ENCODE measurements around the gene RTN4RL2. TPM values are rescaled to one million over a fixed set of nuclear protein-coding genes. Genes with fewer than 3 reads are reported as not detected.
A peak's percentile ranks its signal among the peaks of the same experiment; 100 is the strongest.

Gene RTN4RL2
- total and polyA plus RNA-seq, 9 of the 15 experiments (the other 6 are each of a cell fraction or from before 2014, with no cell fraction given) = 0.06 to 1.9 (median 0.34) TPM; not detected in 4

DNA sequence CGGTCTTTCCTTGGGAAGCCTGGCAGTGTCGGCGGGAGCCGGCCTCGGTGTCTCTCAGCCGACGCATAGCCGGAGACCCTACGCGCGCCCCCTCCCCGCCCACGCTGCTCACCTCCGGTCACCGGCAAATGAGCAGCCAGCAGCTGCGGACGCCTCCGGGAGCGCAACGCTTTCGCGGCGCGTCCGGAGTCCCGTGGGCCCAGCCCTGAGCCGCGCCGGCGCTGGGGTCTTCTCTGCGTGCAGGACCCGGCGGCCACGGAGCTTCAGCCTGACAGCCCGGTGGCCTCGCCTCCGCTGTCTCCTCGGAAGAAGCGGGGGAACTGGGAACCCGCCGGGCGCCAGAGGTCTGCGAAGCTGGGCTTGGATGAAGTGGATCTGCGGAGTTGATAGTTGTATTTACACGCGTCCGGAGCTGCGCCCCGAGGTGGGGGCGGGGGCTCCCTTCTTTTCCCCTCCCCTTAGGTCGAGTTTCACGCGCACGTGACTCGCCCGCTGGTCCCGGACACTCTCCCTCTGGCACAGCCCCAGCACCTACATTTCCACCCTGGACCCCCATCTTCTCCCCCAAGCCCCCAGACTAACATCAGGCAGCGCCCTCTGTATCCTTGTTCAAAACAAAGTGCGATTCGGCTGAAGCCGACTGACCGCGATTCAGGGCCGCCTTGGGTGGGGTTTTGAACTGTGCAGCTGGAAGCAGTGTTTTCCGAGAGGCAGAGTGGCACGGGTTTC, 55.2 kb downstream of the RTN4RL2 start, which contains the start of gene SLC43A1 (continued):
- no peak for TF ChIP-seq CHD7 (IDR thresholded peaks at IDR 0.05; ENCODE audit: low read depth, low read length)
- TF ChIP-seq THAP12 (CRISPR knock-in tag; IDR thresholded peaks at IDR 0.05) = no peak
- no peak for TF ChIP-seq LCOR (CRISPR knock-in tag; IDR thresholded peaks at IDR 0.05)
- TF ChIP-seq, protein P1, sequence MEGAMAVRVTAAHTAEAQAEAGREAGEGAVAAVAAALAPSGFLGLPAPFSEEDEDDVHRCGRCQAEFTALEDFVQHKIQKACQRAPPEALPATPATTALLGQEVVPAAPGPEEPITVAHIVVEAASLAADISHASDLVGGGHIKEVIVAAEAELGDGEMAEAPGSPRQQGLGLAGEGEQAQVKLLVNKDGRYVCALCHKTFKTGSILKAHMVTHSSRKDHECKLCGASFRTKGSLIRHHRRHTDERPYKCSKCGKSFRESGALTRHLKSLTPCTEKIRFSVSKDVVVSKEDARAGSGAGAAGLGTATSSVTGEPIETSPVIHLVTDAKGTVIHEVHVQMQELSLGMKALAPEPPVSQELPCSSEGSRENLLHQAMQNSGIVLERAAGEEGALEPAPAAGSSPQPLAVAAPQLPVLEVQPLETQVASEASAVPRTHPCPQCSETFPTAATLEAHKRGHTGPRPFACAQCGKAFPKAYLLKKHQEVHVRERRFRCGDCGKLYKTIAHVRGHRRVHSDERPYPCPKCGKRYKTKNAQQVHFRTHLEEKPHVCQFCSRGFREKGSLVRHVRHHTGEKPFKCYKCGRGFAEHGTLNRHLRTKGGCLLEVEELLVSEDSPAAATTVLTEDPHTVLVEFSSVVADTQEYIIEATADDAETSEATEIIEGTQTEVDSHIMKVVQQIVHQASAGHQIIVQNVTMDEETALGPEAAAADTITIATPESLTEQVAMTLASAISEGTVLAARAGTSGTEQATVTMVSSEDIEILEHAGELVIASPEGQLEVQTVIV (CRISPR knock-in tag; IDR thresholded peaks at IDR 0.05; ENCODE audit: borderline replicate concordance) = no peak
- TF ChIP-seq RBFOX2 (IDR thresholded peaks at IDR 0.05; ENCODE audit: low read depth, low read length) = peak; percentile 84
- TF ChIP-seq RFX1 (IDR thresholded peaks at IDR 0.05) = no peak
- no peak for TF ChIP-seq CHD2 (IDR thresholded peaks at IDR 0.05; ENCODE audit: low read depth, low read length)
- TF ChIP-seq, protein P2, sequence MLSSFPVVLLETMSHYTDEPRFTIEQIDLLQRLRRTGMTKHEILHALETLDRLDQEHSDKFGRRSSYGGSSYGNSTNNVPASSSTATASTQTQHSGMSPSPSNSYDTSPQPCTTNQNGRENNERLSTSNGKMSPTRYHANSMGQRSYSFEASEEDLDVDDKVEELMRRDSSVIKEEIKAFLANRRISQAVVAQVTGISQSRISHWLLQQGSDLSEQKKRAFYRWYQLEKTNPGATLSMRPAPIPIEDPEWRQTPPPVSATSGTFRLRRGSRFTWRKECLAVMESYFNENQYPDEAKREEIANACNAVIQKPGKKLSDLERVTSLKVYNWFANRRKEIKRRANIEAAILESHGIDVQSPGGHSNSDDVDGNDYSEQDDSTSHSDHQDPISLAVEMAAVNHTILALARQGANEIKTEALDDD (IDR thresholded peaks at IDR 0.05) = no peak
- TF ChIP-seq ZNF311 (CRISPR knock-in tag; IDR thresholded peaks at IDR 0.05) = no peak
